IMR-90 (cell line): ENCODE data around the gene MX1. TPM values are rescaled to one million over a fixed set of nuclear protein-coding genes. Genes with fewer than 3 reads are reported as not detected.

ENCODE experiments used
- ATAC-seq: fragments of 200-7000 bp; cut with Tn5 transposase; 2 replicates; pipeline ENCODE4 v1.9.1; 2020; ENCODE audit warnings: low read depth, mild to moderate bottlenecking, moderate library complexity
- BruUV-seq: library from RNA; stranded (reverse); fragments of 400-500 nt; replicated peaks from 2 replicates; lab custom pipeline; 2021; lab: Mats Ljungman, UMichigan
- CTCF ChIA-PET: fragments of 300-600 bp; formaldehyde crosslinking; extraction: SDS; loops from one replicate; lab custom pipeline; 2021; ENCODE audit warnings: antibody characterized with exemption; lab: Yijun Ruan, JAX
- POLR2A ChIA-PET: fragments of 300-600 bp; sonication (Branson Sonifier 250); formaldehyde crosslinking; loops from one replicate; lab custom pipeline; 2022; ENCODE audit warnings: antibody characterized with exemption; ENCODE audit not compliant: unreplicated experiment; lab: Charles Lee
- DNase-seq: peaks from one replicate; pipeline ENCODE4 v3.0.0; 2013
- H2AFZ ChIP-seq: replicated peaks from 2 replicates; pipeline ENCODE3; 2013; ENCODE audit warnings: low read length, mild to moderate bottlenecking; ENCODE audit not compliant: poor library complexity
- H2AK5ac ChIP-seq: 2 replicates; pipeline ENCODE4 v1.6.1; 2013; ENCODE audit warnings: low read depth, low read length, inconsistent platforms
- H2AK9ac ChIP-seq: replicated peaks from 2 replicates; pipeline ENCODE3; 2013; ENCODE audit warnings: mild to moderate bottlenecking, low read depth, low read length, moderate library complexity; ENCODE audit not compliant: poor library complexity
- H2BK120ac ChIP-seq: 2 replicates; pipeline ENCODE4 v1.6.1; 2013; ENCODE audit warnings: low read depth, low read length, inconsistent platforms
- H2BK15ac ChIP-seq: 3 replicates; pipeline ENCODE4 v1.6.1; 2013; ENCODE audit warnings: low read depth, low read length, inconsistent platforms
- H2BK20ac ChIP-seq: 2 replicates; pipeline ENCODE4 v1.6.1; 2013; ENCODE audit warnings: low read depth, mild to moderate bottlenecking, inconsistent platforms, low read length, moderate library complexity
- H2BK5ac ChIP-seq: 2 replicates; pipeline ENCODE4 v1.6.1; 2013; ENCODE audit warnings: mild to moderate bottlenecking, low read depth, low read length, inconsistent platforms; ENCODE audit not compliant: poor library complexity, severe bottlenecking
- H3K14ac ChIP-seq: replicated peaks from 2 replicates; pipeline ENCODE4 v1.6.1; 2013; ENCODE audit warnings: low read depth, low read length, inconsistent platforms
- H3K18ac ChIP-seq: 2 replicates; pipeline ENCODE4 v1.6.1; 2013; ENCODE audit warnings: low read depth, low read length, control low read depth
- H3K23ac ChIP-seq: 2 replicates; pipeline ENCODE4 v1.6.1; 2013; ENCODE audit warnings: low read depth, low read length, inconsistent platforms
- H3K27ac ChIP-seq: 2 replicates; pipeline ENCODE4 v1.5.1; 2013; ENCODE audit warnings: mild to moderate bottlenecking, control low read depth, low read length; ENCODE audit not compliant: insufficient read depth
- H3K27me3 ChIP-seq: 2 replicates; pipeline ENCODE4 v1.6.1; 2013; ENCODE audit warnings: low read length; ENCODE audit not compliant: control insufficient read depth, insufficient read depth
- H3K36me3 ChIP-seq: 2 replicates; pipeline ENCODE4 v1.6.1; 2013; ENCODE audit warnings: low read length, mixed read lengths; ENCODE audit not compliant: control insufficient read depth, insufficient read depth
- H3K4ac ChIP-seq: 2 replicates; pipeline ENCODE4 v1.6.1; 2013; ENCODE audit warnings: low read depth, low read length, inconsistent platforms
- H3K4me1 ChIP-seq: 2 replicates; pipeline ENCODE4 v1.6.1; 2013; ENCODE audit warnings: low read length, mixed read lengths; ENCODE audit not compliant: control insufficient read depth, insufficient read depth
- H3K4me2 ChIP-seq: 2 replicates; pipeline ENCODE4 v1.6.1; 2013; ENCODE audit warnings: low read depth, mild to moderate bottlenecking, control low read depth, low read length, moderate library complexity
- H3K4me3 ChIP-seq: 2 replicates; pipeline ENCODE4 v1.5.1; 2013; ENCODE audit warnings: low read depth, mild to moderate bottlenecking, control low read depth, low read length, moderate library complexity; ENCODE audit not compliant: insufficient read depth
- H3K56ac ChIP-seq: 2 replicates; pipeline ENCODE4 v1.6.1; 2013; ENCODE audit warnings: low read length, inconsistent platforms; ENCODE audit not compliant: insufficient read depth; ENCODE audit errors: extremely low read depth
- H3K79me1 ChIP-seq, 2 experiments: 2 replicates each; pipeline ENCODE4 v1.6.1; 2013; ENCODE audit warnings: low read length in 2 of 2, inconsistent platforms in 1 of 2, low read depth in 1 of 2
- H3K9ac ChIP-seq: 2 replicates; pipeline ENCODE4 v1.6.1; 2013; ENCODE audit warnings: low read depth, low read length, control low read depth
- H3K9me1 ChIP-seq: 2 replicates; pipeline ENCODE4 v1.6.1; 2013; ENCODE audit warnings: low read length, inconsistent platforms; ENCODE audit not compliant: insufficient read depth
- H3K9me3 ChIP-seq: 2 replicates; pipeline ENCODE4 v1.6.1; 2013; ENCODE audit warnings: low read length; ENCODE audit not compliant: control insufficient read depth, insufficient read depth
- H4K20me1 ChIP-seq: 2 replicates; pipeline ENCODE4 v1.6.1; 2013; ENCODE audit warnings: low read length, inconsistent platforms; ENCODE audit not compliant: insufficient read depth
- H4K5ac ChIP-seq: 2 replicates; pipeline ENCODE4 v1.6.1; 2013; ENCODE audit warnings: mild to moderate bottlenecking, low read depth, low read length, control low read depth
- H4K8ac ChIP-seq, 2 experiments: 2 replicates each; pipeline ENCODE4 v1.6.1; 2013; ENCODE audit warnings: low read depth in 2 of 2, low read length in 2 of 2, control low read depth in 1 of 2, inconsistent platforms in 1 of 2
- H4K91ac ChIP-seq: 2 replicates; pipeline ENCODE4 v1.6.1; 2013; ENCODE audit warnings: low read depth, low read length, inconsistent platforms; ENCODE audit not compliant: insufficient read depth
- BHLHE40 ChIP-seq: fragments of 150-350 bp; IDR thresholded peaks from 2 replicates; pipeline ENCODE4 v1.6.1; 2016; ENCODE audit warnings: mild to moderate bottlenecking, low read depth, low read length
- CEBPB ChIP-seq: IDR thresholded peaks from 2 replicates; pipeline ENCODE4 v1.6.1; 2012; ENCODE audit warnings: low read depth, low read length, improper control_type of control experiment
- CHD1 ChIP-seq: IDR thresholded peaks from 2 replicates; pipeline ENCODE4 v1.6.1; 2012; ENCODE audit warnings: low read depth, low read length, improper control_type of control experiment
- CTCF ChIP-seq: conservative IDR thresholded peaks from 2 replicates; pipeline ENCODE4 v1.5.1; 2012; ENCODE audit warnings: mild to moderate bottlenecking, low read depth, low read length, improper control_type of control experiment
- ELK1 ChIP-seq: fragments of 150-350 bp; IDR thresholded peaks from 2 replicates; pipeline ENCODE4 v1.6.1; 2016; ENCODE audit warnings: low read depth, mild to moderate bottlenecking, low read length, moderate library complexity, borderline replicate concordance
- FOS ChIP-seq: fragments of 150-350 bp; IDR thresholded peaks from 2 replicates; pipeline ENCODE4 v1.6.1; 2016; ENCODE audit warnings: low read depth, low read length
- MAFK ChIP-seq: IDR thresholded peaks from 2 replicates; pipeline ENCODE4 v1.6.1; 2012; ENCODE audit warnings: low read depth, low read length, improper control_type of control experiment
- MXI1 ChIP-seq: IDR thresholded peaks from 2 replicates; pipeline ENCODE4 v1.6.1; 2012; ENCODE audit warnings: low read depth, mild to moderate bottlenecking, low read length, moderate library complexity, borderline replicate concordance
- NFE2L2 ChIP-seq: fragments of 150-350 bp; IDR thresholded peaks from 2 replicates; pipeline ENCODE4 v1.6.1; 2016; ENCODE audit warnings: low read depth, mild to moderate bottlenecking, low read length
- POLR2A ChIP-seq: IDR thresholded peaks from 2 replicates; pipeline ENCODE4 v1.6.1; 2012; ENCODE audit warnings: mild to moderate bottlenecking, low read depth, low read length
- RCOR1 ChIP-seq: IDR thresholded peaks from 2 replicates; pipeline ENCODE4 v1.6.1; 2012; ENCODE audit warnings: mild to moderate bottlenecking, low read length, improper control_type of control experiment; ENCODE audit not compliant: insufficient replicate concordance
- RFX5 ChIP-seq: IDR thresholded peaks from 2 replicates; pipeline ENCODE4 v1.8.0; 2012; ENCODE audit warnings: low read depth, mild to moderate bottlenecking, low read length, moderate library complexity
- SMC3 ChIP-seq: fragments of 150-350 bp; IDR thresholded peaks from 2 replicates; pipeline ENCODE4 v1.6.1; 2016; ENCODE audit warnings: low read depth, mild to moderate bottlenecking, antibody characterized with exemption, low read length, moderate library complexity
- USF2 ChIP-seq: fragments of 150-350 bp; IDR thresholded peaks from 2 replicates; pipeline ENCODE4 v1.6.1; 2017; ENCODE audit warnings: mild to moderate bottlenecking, antibody characterized with exemption, low read length, low read depth
- WGBS, 2 experiments: methylation state at CpG; one replicate each; pipeline versions ENCODE4 v1.1.5 to v1.1.7; 2013; ENCODE audit warnings: missing lambda C conversion rate in 2 of 2; ENCODE audit not compliant: insufficient read length in 1 of 2; ENCODE audit errors: extremely low coverage in 2 of 2; 5-methylcytosine and 5-hydroxymethylcytosine counted together
- dilution Hi-C: fragments of 300-500 bp; cut with HindIII; formaldehyde crosslinking; loops from one replicate; pipeline ENCODE4 v1.14.3; 2018; ENCODE audit warnings: low sequenced_read_pairs; ENCODE audit not compliant: unreplicated experiment
- in situ Hi-C: fragments of 300-500 bp; cut with MboI; formaldehyde crosslinking; loops from 3 replicates; pipeline ENCODE4 v1.14.3; 2019; ENCODE audit warnings: low sequenced_read_pairs, inconsistent platforms, mixed read lengths
- intact Hi-C: fragments of 100-400 bp; cut with micrococcal nuclease; formaldehyde crosslinking; loops from 2 replicates; pipeline ENCODE4 v1.10.0; 2022
- polyA plus RNA-seq, 3 experiments: library from polyadenylated mRNA; depleted of rRNA; stranded (reverse); fragments of >200 nt; gene quantifications; 2 replicates each; pipeline ENCODE4 v1.2.3, GENCODE V29; 2012; ENCODE audit warnings: low replicate concordance in 1 of 3
- total RNA-seq: library from RNA; depleted of rRNA; stranded (reverse); fragments of >200 nt; gene quantifications from 2 replicates; pipeline ENCODE4 v1.2.3, GENCODE V29; 2012

Gene MX1
- total and polyA plus RNA-seq, 2 of the 4 experiments (the other 2 are of a cell fraction): 1.0 to 2.5 TPM

- no TSS peak for BruUV-seq
- H3K9me1 ChIP-seq: no peaks in the 10 kb centered on the region
- ChIA-PET POLR2A (no interaction called here), CTCF (no interaction called here)
- H3K4ac ChIP-seq: no peak overlapping the region
- H3K27ac ChIP-seq: no peak overlapping the region
- no peak overlapping the region for H3K56ac ChIP-seq
- no peaks in the 10 kb centered on the region; the same call in 1 of the 2 replicates for H3K4me1 ChIP-seq
- H3K14ac ChIP-seq: no peak overlapping the region
- no peaks in the 10 kb centered on the region for H4K20me1 ChIP-seq
- H3K79me1 ChIP-seq: no peaks in the 10 kb centered on the region
- ATAC-seq: no peak
- no peak overlapping the region for H4K5ac ChIP-seq
- no peaks in the 10 kb centered on the region for H3K9me3 ChIP-seq
- TF ChIP-seq CTCF (no peak), SMC3 (no peak), USF2 (no peak), FOS (no peak), CHD1 (no peak), POLR2A (no peak), MXI1 (no peak), MAFK (no peak), RCOR1 (no peak), NFE2L2 (no peak), CEBPB (no peak), RFX5 (no peak), ELK1 (no peak), BHLHE40 (no peak)
- H2AK5ac ChIP-seq: no peak overlapping the region
- no peak overlapping the region for H2AFZ ChIP-seq
- no peak overlapping the region for H4K8ac ChIP-seq
- H4K91ac ChIP-seq: no peak overlapping the region
- H3K27me3 ChIP-seq: peaks cover 21% of the 10 kb centered on the region
- no peak overlapping the region for H3K4me3 ChIP-seq
- H3K9ac ChIP-seq: no peak overlapping the region
- H2BK15ac ChIP-seq: no peak overlapping the region
- no peak overlapping the region for H2AK9ac ChIP-seq
- no peak overlapping the region for H2BK5ac ChIP-seq
- H3K4me2 ChIP-seq: no peak overlapping the region
- DNase-seq: no peak
- H2BK120ac ChIP-seq: no peak overlapping the region
- 74% methylated on average over 7 of the region's 8 CpGs; no CpG with 5 or more reads in 1 of the 2 experiments for WGBS, 2 experiments
- H3K23ac ChIP-seq: no peak overlapping the region
- no peak overlapping the region for H2BK20ac ChIP-seq
- intact Hi-C loops (no loop called here), in situ Hi-C loops (no loop called here), dilution Hi-C loops (no loop called here)
- H3K36me3 ChIP-seq: no peaks in the 10 kb centered on the region
- no peak overlapping the region for H3K18ac ChIP-seq
Measured at GRCh38 chr21:41428311-41428710, 2.3 kb downstream of the MX1 start.
